Heart right ventricle (tissue), 16 donors: ENCODE data around the gene DNASE1L1. TPM values are rescaled to one million over a fixed set of nuclear protein-coding genes. Genes with fewer than 3 reads are reported as not detected.

Source experiments
- ATAC-seq, 8 donors: fragments of 200-7000 bp; cut with Tn5 transposase; one replicate each; pipeline ENCODE4 v1.9.1; 2020; ENCODE audit warnings: mild to moderate bottlenecking in 8 of 8, moderate library complexity in 8 of 8, moderate number of reproducible peaks in 1 of 8
- DNase-seq, 2 donors: peaks; one replicate each; pipeline ENCODE4 v3.0.0-alpha.2; 2020
- H3K27ac ChIP-seq, 10 donors: fragments of 200-600 bp; sonication (generic) in 2 of 10; one replicate each; pipeline versions ENCODE4 v1.5.0 to v1.8.0; 2020 to 2022; ENCODE audit warnings: mild to moderate bottlenecking in 3 of 10
- H3K27me3 ChIP-seq, 7 donors: fragments of 200-600 bp; one replicate each; pipeline ENCODE4 v1.8.0; 2021 to 2022; ENCODE audit warnings: mild to moderate bottlenecking in 2 of 7
- H3K36me3 ChIP-seq, 9 donors: fragments of 200-600 bp; sonication (generic) in 1 of 9; one replicate each; pipeline versions ENCODE4 v1.5.0 to v1.8.0; 2020 to 2022; ENCODE audit warnings: mild to moderate bottlenecking in 2 of 9
- H3K4me1 ChIP-seq, 9 donors: fragments of 200-600 bp; sonication (generic) in 1 of 9; one replicate each; pipeline versions ENCODE4 v1.5.0 to v1.8.0; 2020 to 2022; ENCODE audit warnings: mild to moderate bottlenecking in 4 of 9
- H3K4me3 ChIP-seq, 10 donors: fragments of 200-600 bp; sonication (generic) in 2 of 10; one replicate each; pipeline versions ENCODE4 v1.5.0 to v1.8.0; 2020 to 2022; ENCODE audit warnings: mild to moderate bottlenecking in 7 of 10, moderate library complexity in 2 of 10
- H3K9me3 ChIP-seq, 11 donors: fragments of 200-600 bp in 10 of 11; sonication (generic) in 2 of 11; one replicate each; pipeline versions ENCODE4 v1.5.0 to v1.8.0; 2013 to 2022; ENCODE audit warnings: mild to moderate bottlenecking in 2 of 11, control low read depth in 1 of 11, moderate library complexity in 1 of 11
- WGBS, 2 donors: extraction: QIAGEN DNeasy Blood & Tissue Kit; methylation state at CpG; one replicate each; pipeline ENCODE4 v1.1.7; 2013; ENCODE audit warnings: inconsistent platforms in 1 of 2; 5-methylcytosine and 5-hydroxymethylcytosine counted together
- intact Hi-C, 10 donors: fragments of 100-400 bp; cut with DNase I; formaldehyde crosslinking; loops; one replicate each; pipeline versions ENCODE4 v1.11.1 to v1.14.2; 2022
- polyA plus RNA-seq, 2 donors: library from polyadenylated mRNA; stranded (reverse); fragments of 200-250 nt; gene quantifications; one replicate each; pipeline ENCODE4 v1.2.3, GENCODE V29; 2013
- total RNA-seq, 10 donors: library from RNA; stranded (reverse); fragmentation: NEBNext Ultra II Directional in 3 of 10; extraction: Animal tissue kit (Norgen Biotek cat#: 25700) in 3 of 10; gene quantifications; one replicate each; pipeline versions ENCODE4 v1.2.1 to v1.2.4, GENCODE V29; 2021 to 2023
- TF ChIP-seq, protein P1 (sequence below), 9 donors: fragments of 200-600 bp; sonication (generic) in 2 of 9; IDR thresholded peaks; one replicate each; pipeline versions ENCODE4 v1.5.0 to v1.8.0; 2021 to 2022; ENCODE audit warnings: antibody characterized with exemption in 9 of 9, mild to moderate bottlenecking in 5 of 9, moderate library complexity in 1 of 9
- donor health status: Arrhythmogenic right ventricular cardiomyopathy.
- donor health status: ischemic (EF 13 %, LVEDD 7.1; RV severe dilation, severe dysfunction).
- donor health status: healthy with polysubstance abuse.
- donor health status: DM: no; HTN: yes; CAD: no.
- donor health status: DM: no; HTN: no; CAD: no.
- donor health status: ischemic (EF 25% LVEDD 6.9; RV normal size, moderate dysfunction).
- donor health status: ischemic (EF 25% LVEDD 5.7; RV mildly dilated, moderate dysfunction).
- donor health status: healthy.
- donor health status: DM: yes; HTN: yes; CAD: no.
- donor health status: Ischemic cardiomyopathy.
- donor health status: ischemic (EF 35%, LVEDD 5.7; RV mildly dilated, moderate dysfunction).
- donor health status: nonischemic (EF 11% LVEDD 7.7; RV severe dilation, severe dysfunction).
- donor health status: DM: yes; HTN: yes; CAD: no.
- donor health status: PGD.
- donor health status: ischemic (EF 29% LVEDD 5.4; RV normal size, mild dysfunction).
- donor health status: nonischemic (EF 23%, LVEDD 6.1; RV moderate dilation, normal function).

DNASE1L1 gene
- total and polyA plus RNA-seq, 12 donors = 27.2 to 57.1 (median 46.9) TPM

DNA sequence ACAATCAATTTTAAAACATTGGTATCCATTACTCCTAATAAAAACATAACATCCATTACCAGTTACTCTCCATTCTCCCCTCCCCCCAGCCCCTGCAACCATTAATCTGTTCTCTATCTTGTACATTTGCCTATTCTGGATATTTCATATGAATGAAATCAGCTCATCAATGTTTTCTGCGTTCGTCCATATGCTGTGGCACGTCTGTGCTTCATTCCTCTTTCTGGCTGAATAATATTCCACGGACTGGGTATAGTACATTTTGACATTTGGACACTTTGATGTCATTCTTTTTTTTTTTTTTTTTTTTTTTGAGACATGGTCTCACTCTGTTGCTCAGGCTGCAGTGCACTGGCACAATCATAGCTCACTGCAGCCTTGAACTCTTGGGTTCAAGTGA, 5.2 kb downstream of the DNASE1L1 start:
- Histone ChIP-seq H3K9me3 (no peaks in the 10 kb centered on the region), H3K27me3 (no peaks in the 10 kb centered on the region), H3K36me3 (peaks cover 0 to 35% (median 12%) of the 10 kb centered on the region in 9 donors), H3K27ac (no peak overlapping the region), H3K4me1 (peaks cover 0 to 20% (median 12%) of the 10 kb centered on the region in 9 donors), H3K4me3 (no peak overlapping the region)
- DNase-seq (no peak), ATAC-seq (no peak)
- WGBS, 2 donors = 90 to 95% methylated on average over 4 of the region's 4 CpGs
- intact Hi-C loops = no loop called here
- TF ChIP-seq, protein P1, sequence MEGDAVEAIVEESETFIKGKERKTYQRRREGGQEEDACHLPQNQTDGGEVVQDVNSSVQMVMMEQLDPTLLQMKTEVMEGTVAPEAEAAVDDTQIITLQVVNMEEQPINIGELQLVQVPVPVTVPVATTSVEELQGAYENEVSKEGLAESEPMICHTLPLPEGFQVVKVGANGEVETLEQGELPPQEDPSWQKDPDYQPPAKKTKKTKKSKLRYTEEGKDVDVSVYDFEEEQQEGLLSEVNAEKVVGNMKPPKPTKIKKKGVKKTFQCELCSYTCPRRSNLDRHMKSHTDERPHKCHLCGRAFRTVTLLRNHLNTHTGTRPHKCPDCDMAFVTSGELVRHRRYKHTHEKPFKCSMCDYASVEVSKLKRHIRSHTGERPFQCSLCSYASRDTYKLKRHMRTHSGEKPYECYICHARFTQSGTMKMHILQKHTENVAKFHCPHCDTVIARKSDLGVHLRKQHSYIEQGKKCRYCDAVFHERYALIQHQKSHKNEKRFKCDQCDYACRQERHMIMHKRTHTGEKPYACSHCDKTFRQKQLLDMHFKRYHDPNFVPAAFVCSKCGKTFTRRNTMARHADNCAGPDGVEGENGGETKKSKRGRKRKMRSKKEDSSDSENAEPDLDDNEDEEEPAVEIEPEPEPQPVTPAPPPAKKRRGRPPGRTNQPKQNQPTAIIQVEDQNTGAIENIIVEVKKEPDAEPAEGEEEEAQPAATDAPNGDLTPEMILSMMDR (IDR thresholded peaks at IDR 0.05) = no peak

DNA sequence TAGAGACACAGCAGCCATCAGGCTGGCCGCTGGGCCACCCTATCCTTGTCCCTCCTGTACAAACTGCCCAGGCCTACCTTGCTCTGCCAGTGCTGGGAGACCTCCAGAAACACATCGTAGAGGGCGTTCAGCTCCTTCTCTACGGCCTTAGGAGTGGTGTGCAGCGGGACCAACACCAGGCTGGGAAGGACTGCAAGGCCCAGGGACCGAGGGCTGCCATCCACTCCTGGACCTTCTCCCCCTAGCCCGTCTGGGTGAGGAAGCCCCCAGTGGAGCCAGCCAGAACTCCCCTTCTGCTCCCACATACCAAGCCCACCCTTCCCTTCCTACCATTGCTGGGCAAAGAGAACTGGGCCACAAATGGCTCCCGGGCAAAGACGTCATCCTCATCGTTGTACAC, 5.9 kb downstream of the DNASE1L1 start:
- ATAC-seq (no peak), DNase-seq (no peak)
- Histone ChIP-seq H3K9me3 (peaks cover 0 to 5% (median 0%) of the 10 kb centered on the region in 11 donors), H3K27me3 (no peaks in the 10 kb centered on the region), H3K36me3 (peaks cover 0 to 35% (median 12%) of the 10 kb centered on the region in 9 donors), H3K4me3 (no peak overlapping the region), H3K4me1 (peaks cover 0 to 20% (median 12%) of the 10 kb centered on the region in 9 donors), H3K27ac (no peak overlapping the region)
- intact Hi-C loops = no loop called here
- 79 to 90% methylated on average over 8 to 10 of the region's 10 CpGs for WGBS, 2 donors
- TF ChIP-seq, protein P1 (IDR thresholded peaks at IDR 0.05) = no peak

DNA sequence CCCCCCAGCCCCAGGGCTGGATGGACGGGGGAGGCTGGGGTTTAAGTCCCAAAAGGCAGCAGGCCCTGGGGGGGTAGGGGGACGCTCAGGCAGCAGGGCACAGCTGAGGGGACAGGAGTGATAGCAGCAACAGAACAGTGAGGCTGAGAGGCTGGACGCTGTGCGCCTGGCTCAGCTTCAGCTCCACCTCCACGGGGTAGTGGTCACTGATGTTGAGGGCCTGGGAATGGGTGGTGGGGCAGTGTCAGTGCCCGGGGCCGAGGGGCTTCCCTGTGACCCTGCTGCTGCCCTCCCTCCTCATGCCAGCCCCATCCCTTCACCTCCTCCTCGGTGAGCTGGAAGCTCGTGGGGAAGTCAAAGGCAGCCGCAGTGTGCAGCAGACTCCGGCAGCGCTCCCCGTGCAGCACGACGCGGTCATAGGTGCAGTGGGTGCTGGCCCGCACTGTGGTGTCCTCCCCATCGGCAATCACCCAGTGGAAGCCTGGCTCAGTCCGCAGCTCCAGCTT, 6.4 kb downstream of the DNASE1L1 start:
- TF ChIP-seq, protein P1 (IDR thresholded peaks at IDR 0.05) = no peak
- Histone ChIP-seq H3K27ac (no peak overlapping the region), H3K36me3 (peaks cover 0 to 35% (median 12%) of the 10 kb centered on the region in 9 donors), H3K27me3 (no peaks in the 10 kb centered on the region), H3K4me1 (peaks cover 0 to 20% (median 12%) of the 10 kb centered on the region in 9 donors), H3K9me3 (peaks cover 0 to 10% (median 0%) of the 10 kb centered on the region in 11 donors), H3K4me3 (no peak overlapping the region)
- 79 to 84% methylated on average over 15 to 19 of the region's 19 CpGs for WGBS, 2 donors
- intact Hi-C loops = no loop called here
- no peak for DNase-seq
- ATAC-seq = no peak

DNA sequence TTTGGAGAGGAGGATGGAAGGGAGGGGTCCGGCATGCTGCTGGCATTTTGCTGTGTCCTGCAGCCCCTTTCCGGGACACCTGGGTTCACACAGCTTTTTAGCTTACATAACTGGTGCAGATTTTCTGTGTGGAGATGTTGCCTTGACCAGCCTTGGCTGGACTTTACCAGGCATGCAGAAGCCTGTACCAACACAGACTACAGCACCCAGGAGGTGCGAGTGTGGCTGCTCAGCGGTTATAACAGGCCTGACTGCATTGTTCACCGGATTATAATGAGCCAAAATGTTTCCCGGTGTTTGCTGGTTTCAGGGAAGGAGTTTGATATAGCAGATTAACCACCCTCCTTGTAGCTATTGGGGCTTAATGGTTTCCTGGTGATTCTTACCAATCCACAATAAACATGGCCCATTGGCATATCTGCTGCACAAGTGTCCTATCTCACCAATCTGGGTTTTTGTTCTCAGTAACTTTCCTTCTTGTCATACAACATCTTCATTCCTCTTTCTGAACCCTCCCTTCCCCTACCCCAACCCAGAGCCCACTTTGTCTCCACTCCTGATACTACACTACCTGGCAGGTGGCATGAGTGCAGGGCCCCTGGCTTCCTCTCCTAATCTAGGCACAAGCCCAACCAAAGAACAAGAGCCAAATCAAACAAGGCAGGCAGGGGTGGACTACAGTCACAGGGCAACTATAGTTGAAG, 7.0 kb downstream of the DNASE1L1 start:
- 54 to 62% methylated on average over 6 of the region's 6 CpGs for WGBS, 2 donors

More for the DNA sequence above, 7.0 kb downstream of the DNASE1L1 start:
- peaks cover 0 to 10% (median 0%) of the 10 kb centered on the region in 11 donors for H3K9me3 ChIP-seq
- no peak for ATAC-seq
- intact Hi-C loops = no loop called here
- TF ChIP-seq, protein P1 (IDR thresholded peaks at IDR 0.05) = no peak
- H3K36me3 ChIP-seq = peaks cover 0 to 35% (median 12%) of the 10 kb centered on the region in 9 donors
- H3K4me3 ChIP-seq = no peak overlapping the region
- H3K4me1 ChIP-seq = peaks cover 0 to 20% (median 12%) of the 10 kb centered on the region in 9 donors
- no peaks in the 10 kb centered on the region for H3K27me3 ChIP-seq
- DNase-seq = no peak
- no peak overlapping the region for H3K27ac ChIP-seq
